ENCODE measurements around the gene SALL4.

DNA sequence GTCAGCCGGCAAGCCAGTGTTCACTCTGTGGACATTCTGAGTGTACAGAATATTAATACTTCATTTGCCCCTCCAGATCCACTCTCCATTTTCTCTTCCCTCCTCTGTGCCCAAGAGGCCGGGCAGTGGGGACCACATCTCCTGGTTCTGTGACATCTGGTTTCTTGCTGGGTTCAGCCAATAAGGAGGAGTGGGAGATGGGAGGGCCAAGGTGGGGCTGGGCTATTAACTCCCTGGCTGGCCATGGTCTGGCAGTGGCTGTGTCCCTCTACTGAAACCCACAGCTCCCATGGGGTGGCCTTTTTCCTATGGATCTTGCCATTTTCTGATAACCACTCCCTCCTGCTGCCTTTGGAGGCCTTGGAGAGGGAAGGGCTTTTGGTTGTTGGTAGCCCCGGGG, 30.0 kb upstream of the SALL4 start:
- TF ChIP-seq FOXJ3 (CRISPR knock-in tag; IDR thresholded peaks at IDR 0.05) (no peak), SMC3 (IDR thresholded peaks at IDR 0.05; ENCODE audit: low read depth, low read length) (no peak), TCF12 (IDR thresholded peaks at IDR 0.05) (no peak), EP300 (IDR thresholded peaks at IDR 0.05; ENCODE audit: borderline replicate concordance in 1 of 2, low read depth in 1 of 2, low read length in 1 of 2) (no peak), POLR2AphosphoS5 (IDR thresholded peaks at IDR 0.05; ENCODE audit: low read depth, low read length) (no peak), GABPA (IDR thresholded peaks at IDR 0.05; ENCODE audit: low read depth) (no peak)
- TF ChIP-seq, protein P1, sequence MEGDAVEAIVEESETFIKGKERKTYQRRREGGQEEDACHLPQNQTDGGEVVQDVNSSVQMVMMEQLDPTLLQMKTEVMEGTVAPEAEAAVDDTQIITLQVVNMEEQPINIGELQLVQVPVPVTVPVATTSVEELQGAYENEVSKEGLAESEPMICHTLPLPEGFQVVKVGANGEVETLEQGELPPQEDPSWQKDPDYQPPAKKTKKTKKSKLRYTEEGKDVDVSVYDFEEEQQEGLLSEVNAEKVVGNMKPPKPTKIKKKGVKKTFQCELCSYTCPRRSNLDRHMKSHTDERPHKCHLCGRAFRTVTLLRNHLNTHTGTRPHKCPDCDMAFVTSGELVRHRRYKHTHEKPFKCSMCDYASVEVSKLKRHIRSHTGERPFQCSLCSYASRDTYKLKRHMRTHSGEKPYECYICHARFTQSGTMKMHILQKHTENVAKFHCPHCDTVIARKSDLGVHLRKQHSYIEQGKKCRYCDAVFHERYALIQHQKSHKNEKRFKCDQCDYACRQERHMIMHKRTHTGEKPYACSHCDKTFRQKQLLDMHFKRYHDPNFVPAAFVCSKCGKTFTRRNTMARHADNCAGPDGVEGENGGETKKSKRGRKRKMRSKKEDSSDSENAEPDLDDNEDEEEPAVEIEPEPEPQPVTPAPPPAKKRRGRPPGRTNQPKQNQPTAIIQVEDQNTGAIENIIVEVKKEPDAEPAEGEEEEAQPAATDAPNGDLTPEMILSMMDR (IDR thresholded peaks at IDR 0.05), result no peak
- TF ChIP-seq, protein P2, sequence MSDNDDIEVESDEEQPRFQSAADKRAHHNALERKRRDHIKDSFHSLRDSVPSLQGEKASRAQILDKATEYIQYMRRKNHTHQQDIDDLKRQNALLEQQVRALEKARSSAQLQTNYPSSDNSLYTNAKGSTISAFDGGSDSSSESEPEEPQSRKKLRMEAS (IDR thresholded peaks at IDR 0.05; ENCODE audit: low read depth), result no peak
